ENCODE data around the gene PPP6R2. TPM values are rescaled to one million over a fixed set of nuclear protein-coding genes. Genes with fewer than 3 reads are reported as not detected.

PPP6R2 gene
- total and polyA plus RNA-seq, 7 donors = 15.0 to 64.5 (median 40.7) TPM

GRCh38 chr22:50445880-50446707 is 103.0 kb downstream of the PPP6R2 start:
- intact Hi-C loops (cut with DNase I) = no loop called here
- Histone ChIP-seq H3K4me3 (no peak overlapping the region), H3K36me3 (peaks cover 21 to 70% (median 29%) of the 10 kb centered on the region in 4 donors), H3K4me1 (peaks cover 0 to 15% (median 6%) of the 10 kb centered on the region in 4 donors), H3K9me3 (no peaks in the 10 kb centered on the region), H3K27ac (no peak overlapping the region), H3K27me3 (no peaks in the 10 kb centered on the region)
- DNase-seq = no peak
- TF ChIP-seq EP300 (IDR thresholded peaks at IDR 0.05) (no peak), POLR2A (IDR thresholded peaks at IDR 0.05) (no peak), POLR2AphosphoS5 (IDR thresholded peaks at IDR 0.05) (no peak), CTCF (IDR thresholded peaks at IDR 0.05) (no peak)
- WGBS, 2 donors = 78 to 81% methylated on average over 17 of the region's 17 CpGs

GRCh38 chr22:50446708-50447575 is 103.8 kb downstream of the PPP6R2 start:
- Histone ChIP-seq H3K27ac (no peak overlapping the region), H3K27me3 (no peaks in the 10 kb centered on the region), H3K36me3 (peaks cover 19 to 68% (median 24%) of the 10 kb centered on the region in 4 donors), H3K4me3 (no peak overlapping the region), H3K9me3 (no peaks in the 10 kb centered on the region), H3K4me1 (peaks cover 0 to 15% (median 6%) of the 10 kb centered on the region in 4 donors)
- no peak for DNase-seq
- TF ChIP-seq EP300 (IDR thresholded peaks at IDR 0.05) (no peak), POLR2AphosphoS5 (IDR thresholded peaks at IDR 0.05) (no peak), POLR2A (IDR thresholded peaks at IDR 0.05) (no peak), CTCF (IDR thresholded peaks at IDR 0.05) (no peak)
- WGBS, 2 donors = 62 to 80% methylated on average over 54 of the region's 54 CpGs
- intact Hi-C loops (cut with DNase I) = no loop called here

- Histone ChIP-seq H3K27me3 (no peaks in the 10 kb centered on the region), H3K4me1 (peaks cover 0 to 15% (median 6%) of the 10 kb centered on the region in 4 donors), H3K27ac (no peak overlapping the region), H3K4me3 (no peak overlapping the region), H3K9me3 (no peaks in the 10 kb centered on the region), H3K36me3 (peaks cover 19 to 66% (median 24%) of the 10 kb centered on the region in 4 donors)
- 87 to 90% methylated on average over 27 of the region's 27 CpGs for WGBS, 2 donors
- no peak for DNase-seq
- TF ChIP-seq EP300 (IDR thresholded peaks at IDR 0.05) (no peak), POLR2AphosphoS5 (IDR thresholded peaks at IDR 0.05) (no peak), POLR2A (IDR thresholded peaks at IDR 0.05) (no peak), CTCF (IDR thresholded peaks at IDR 0.05) (no peak)
- intact Hi-C loops (cut with DNase I) = no loop called here
Measured at GRCh38 chr22:50447576-50448551, 104.7 kb downstream of the PPP6R2 start.

GRCh38 chr22:50452649-50453048 is 109.5 kb downstream of the PPP6R2 start:
- no peaks in the 10 kb centered on the region for H3K27me3 ChIP-seq
- intact Hi-C loops (cut with DNase I) = no loop called here
- H3K9me3 ChIP-seq = no peaks in the 10 kb centered on the region
- no peak overlapping the region for H3K27ac ChIP-seq
- TF ChIP-seq EP300 (IDR thresholded peaks at IDR 0.05) (no peak), CTCF (IDR thresholded peaks at IDR 0.05) (no peak), POLR2AphosphoS5 (IDR thresholded peaks at IDR 0.05) (no peak), POLR2A (IDR thresholded peaks at IDR 0.05) (no peak)
- H3K36me3 ChIP-seq = peaks cover 34 to 86% (median 48%) of the 10 kb centered on the region in 4 donors
- H3K4me1 ChIP-seq = no peaks in the 10 kb centered on the region
- WGBS, 2 donors = 91 to 93% methylated on average over 5 of the region's 5 CpGs
- DNase-seq = no peak
- H3K4me3 ChIP-seq = no peak overlapping the region
